ENCODE results near the gene FAM241B. TPM values are rescaled to one million over a fixed set of nuclear protein-coding genes. Genes with fewer than 3 reads are reported as not detected.
A peak's percentile ranks its signal among the peaks of the same experiment; 100 is the strongest.

Gene FAM241B, protein sequence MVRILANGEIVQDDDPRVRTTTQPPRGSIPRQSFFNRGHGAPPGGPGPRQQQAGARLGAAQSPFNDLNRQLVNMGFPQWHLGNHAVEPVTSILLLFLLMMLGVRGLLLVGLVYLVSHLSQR
- polyA plus RNA-seq (2013): 1.8 TPM

DNA sequence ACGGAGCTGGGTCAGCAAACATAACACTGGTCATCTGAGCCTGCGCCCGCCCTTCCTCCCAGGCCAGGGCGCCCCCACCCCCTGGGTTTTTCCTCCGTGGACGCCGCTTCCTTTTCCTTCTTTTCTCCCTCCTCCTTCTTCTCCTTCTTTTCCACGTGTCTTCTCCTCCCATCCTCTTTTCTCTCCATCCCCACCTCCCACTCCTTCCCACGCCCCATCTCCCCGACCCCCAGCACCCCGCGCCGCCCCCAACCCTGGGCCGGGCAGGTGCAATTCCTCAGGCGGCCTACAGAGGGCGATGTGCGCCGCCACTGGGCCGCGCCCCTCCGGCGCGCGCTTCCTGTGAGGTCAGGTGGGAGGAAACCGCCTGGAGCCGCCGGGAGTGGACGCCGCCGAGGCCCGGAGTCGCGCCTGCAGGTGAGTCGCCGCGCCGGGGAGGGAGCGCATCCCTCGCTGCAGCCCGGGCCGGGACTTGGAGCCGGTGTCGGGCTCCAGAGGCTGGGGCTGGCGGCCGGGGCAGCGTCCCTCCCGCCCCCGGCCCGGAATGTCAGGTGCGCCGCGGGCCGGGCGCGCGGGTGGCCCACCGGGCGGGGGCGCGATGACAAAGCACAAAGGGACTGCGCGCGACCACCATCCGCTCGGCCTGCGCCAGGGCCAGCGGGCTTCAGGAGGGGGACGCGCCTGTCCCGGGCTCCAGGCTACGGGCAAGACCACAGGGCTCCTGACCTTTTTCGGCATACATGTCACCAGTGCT lies at the start of gene FAM241B:
Gene FAM241B, plus strand, starts transcription at position 351 of the 754 bp plus-strand sequence. CDS start 1,497 bp downstream, outside the sequence.
- Histone ChIP-seq H3K9me3 (ENCODE audit: control extremely low read depth in 1 of 5, control insufficient read depth in 4 of 5, insufficient read depth in 2 of 5, low read depth in 1 of 5, low read length in 4 of 5) (peaks cover 0 to 5% (median 0%) of the 10 kb centered on the region in 5 experiments), H3K27ac (ENCODE audit: insufficient read depth in 1 of 2, low read depth in 1 of 2, low read length in 2 of 2, poor library complexity in 1 of 2, severe bottlenecking in 2 of 2) (no peak within 1 kb of the TSS), H3K27me3 (replicated peaks in 2 of 5; ENCODE audit: control insufficient read depth in 4 of 5, insufficient read depth in 5 of 5, low read length in 4 of 5) (peaks cover 0 to 32% (median 5%) of the 10 kb centered on the region in 5 experiments), H3K4me3 (ENCODE audit: control insufficient read depth in 1 of 7, extremely low read depth in 1 of 7, insufficient read depth in 4 of 7, low read depth in 2 of 7, low read length in 6 of 7) (peak within 1 kb of the TSS; percentile 36 to 75 (median 53)), H3K4me1 (ENCODE audit: control extremely low read depth in 1 of 4, control insufficient read depth in 4 of 4, insufficient read depth in 4 of 4, low read length in 3 of 4) (peaks cover 0 to 13% (median 8%) of the 10 kb centered on the region in 4 experiments), H3K36me3 (ENCODE audit: control insufficient read depth in 4 of 4, insufficient read depth in 4 of 4, low read length in 3 of 4) (no peaks in the 10 kb centered on the region)
- DNase-seq: peak; percentile 40 to 74 (median 70)
- ChIA-PET POLR2A (no interaction called here), CTCF (interaction anchor here (0.8 to 2.4 kb wide), 9 partner anchors 8 to 116 kb away, joined by 3 to 14 read pairs (median 6); no protein-coding TSS in a partner anchor)
- WGBS (ENCODE audit: insufficient coverage): 2% methylated on average over 53 of the region's 72 CpGs

DNA sequence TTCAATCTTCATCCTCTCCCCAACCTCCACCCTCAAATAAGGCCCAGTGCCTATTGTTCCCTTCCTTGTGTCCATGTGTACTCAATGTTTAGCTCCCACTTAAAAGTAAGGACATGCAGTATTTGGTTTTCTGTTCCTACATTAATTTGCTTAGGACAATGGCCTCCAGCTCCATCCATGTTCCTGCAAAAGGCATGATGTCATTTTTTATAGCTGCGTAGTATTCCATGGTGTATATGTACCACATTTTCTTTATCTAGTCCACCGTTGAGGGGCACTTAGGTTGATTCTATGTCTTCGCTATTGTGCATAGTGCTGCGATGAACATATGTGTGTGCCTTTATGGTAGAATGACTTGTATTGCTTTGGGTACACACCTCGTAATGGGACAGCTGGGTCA lies 49.6 kb upstream of the FAM241B start:
- peaks cover 10 to 76% (median 39%) of the 10 kb centered on the region in 5 experiments for H3K27me3 ChIP-seq (replicated peaks in 2 of 5; ENCODE audit: control insufficient read depth in 4 of 5, insufficient read depth in 5 of 5, low read length in 4 of 5)
- H3K4me3 ChIP-seq (ENCODE audit: control insufficient read depth in 1 of 7, extremely low read depth in 1 of 7, insufficient read depth in 4 of 7, low read depth in 2 of 7, low read length in 6 of 7): no peak overlapping the region
- ChIA-PET CTCF (interaction anchor here (0.8 kb wide), 1 partner anchor 13 kb away, joined by 3 read pairs; no protein-coding TSS in a partner anchor), POLR2A (no interaction called here)
- no peak for DNase-seq
- WGBS (ENCODE audit: insufficient coverage): 89% methylated on average over 3 of the region's 5 CpGs
- H3K27ac ChIP-seq (ENCODE audit: insufficient read depth in 1 of 2, low read depth in 1 of 2, low read length in 2 of 2, poor library complexity in 1 of 2, severe bottlenecking in 2 of 2): no peak overlapping the region
- H3K9me3 ChIP-seq (ENCODE audit: control extremely low read depth in 1 of 5, control insufficient read depth in 4 of 5, insufficient read depth in 2 of 5, low read depth in 1 of 5, low read length in 4 of 5): peaks cover 0 to 4% (median 0%) of the 10 kb centered on the region in 5 experiments
- H3K36me3 ChIP-seq (ENCODE audit: control insufficient read depth in 4 of 4, insufficient read depth in 4 of 4, low read length in 3 of 4): no peaks in the 10 kb centered on the region
- H3K4me1 ChIP-seq (ENCODE audit: control extremely low read depth in 1 of 4, control insufficient read depth in 4 of 4, insufficient read depth in 4 of 4, low read length in 3 of 4): no peaks in the 10 kb centered on the region

DNA sequence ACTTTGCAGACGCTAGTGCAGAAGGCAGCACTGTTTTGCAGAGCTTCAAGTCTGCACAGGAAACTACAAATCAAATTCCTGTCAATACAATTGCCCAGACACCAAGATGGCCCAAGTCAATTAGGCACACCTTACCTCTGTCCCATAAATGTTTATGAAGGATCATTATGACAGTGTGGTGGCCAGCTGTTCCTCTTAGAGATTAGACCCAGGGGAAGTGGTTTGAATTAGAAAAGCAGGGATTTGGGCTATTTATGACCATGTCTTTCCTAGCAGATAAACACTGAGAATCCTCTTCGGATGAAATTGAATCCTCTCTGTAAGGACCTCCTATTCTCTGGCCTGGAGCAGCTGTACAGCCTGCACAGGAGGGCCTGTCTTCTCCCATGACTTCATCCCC lies 46.9 kb upstream of the FAM241B start:
- Histone ChIP-seq H3K27me3 (replicated peaks in 2 of 5; ENCODE audit: control insufficient read depth in 4 of 5, insufficient read depth in 5 of 5, low read length in 4 of 5) (peaks cover 11 to 59% (median 29%) of the 10 kb centered on the region in 5 experiments), H3K4me1 (ENCODE audit: control extremely low read depth in 1 of 4, control insufficient read depth in 4 of 4, insufficient read depth in 4 of 4, low read length in 3 of 4) (no peaks in the 10 kb centered on the region), H3K4me3 (ENCODE audit: control insufficient read depth in 1 of 7, extremely low read depth in 1 of 7, insufficient read depth in 4 of 7, low read depth in 2 of 7, low read length in 6 of 7) (no peak overlapping the region), H3K27ac (ENCODE audit: insufficient read depth in 1 of 2, low read depth in 1 of 2, low read length in 2 of 2, poor library complexity in 1 of 2, severe bottlenecking in 2 of 2) (no peak overlapping the region), H3K36me3 (ENCODE audit: control insufficient read depth in 4 of 4, insufficient read depth in 4 of 4, low read length in 3 of 4) (no peaks in the 10 kb centered on the region), H3K9me3 (ENCODE audit: control extremely low read depth in 1 of 5, control insufficient read depth in 4 of 5, insufficient read depth in 2 of 5, low read depth in 1 of 5, low read length in 4 of 5) (peaks cover 0 to 11% (median under 1%) of the 10 kb centered on the region in 5 experiments)
- WGBS (ENCODE audit: insufficient coverage): 68% methylated on average over 2 of the region's 2 CpGs
- CTCF ChIA-PET: no interaction called here
- no peak for DNase-seq
- POLR2A ChIA-PET: no interaction called here

DNA sequence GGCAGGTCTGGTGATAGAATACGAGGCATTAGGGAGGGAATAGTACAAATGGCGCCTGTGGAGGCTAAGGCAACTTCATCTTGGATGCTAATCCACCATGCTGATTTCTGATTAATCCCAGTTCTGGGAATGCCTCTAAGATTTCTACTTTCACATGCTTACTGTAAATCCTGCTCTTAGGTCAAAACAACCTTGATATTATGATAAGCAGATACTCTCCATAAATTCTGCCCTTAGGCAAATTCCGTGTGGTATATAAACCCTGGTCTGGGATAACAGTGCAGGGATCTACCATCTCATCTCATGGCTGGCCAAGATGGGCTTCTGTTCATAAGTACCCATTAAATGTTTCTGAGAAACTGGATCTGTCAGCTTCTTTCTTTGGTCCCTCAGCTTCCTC lies 45.4 kb upstream of the FAM241B start:
- Histone ChIP-seq H3K4me3 (ENCODE audit: control insufficient read depth in 1 of 7, extremely low read depth in 1 of 7, insufficient read depth in 4 of 7, low read depth in 2 of 7, low read length in 6 of 7) (no peak overlapping the region), H3K4me1 (ENCODE audit: control extremely low read depth in 1 of 4, control insufficient read depth in 4 of 4, insufficient read depth in 4 of 4, low read length in 3 of 4) (peaks cover 0 to 3% (median 0%) of the 10 kb centered on the region in 4 experiments), H3K9me3 (ENCODE audit: control extremely low read depth in 1 of 5, control insufficient read depth in 4 of 5, insufficient read depth in 2 of 5, low read depth in 1 of 5, low read length in 4 of 5) (peaks cover 0 to 12% (median 2%) of the 10 kb centered on the region in 5 experiments), H3K27me3 (replicated peaks in 2 of 5; ENCODE audit: control insufficient read depth in 4 of 5, insufficient read depth in 5 of 5, low read length in 4 of 5) (peaks cover 11 to 43% (median 19%) of the 10 kb centered on the region in 5 experiments), H3K36me3 (ENCODE audit: control insufficient read depth in 4 of 4, insufficient read depth in 4 of 4, low read length in 3 of 4) (no peaks in the 10 kb centered on the region), H3K27ac (ENCODE audit: insufficient read depth in 1 of 2, low read depth in 1 of 2, low read length in 2 of 2, poor library complexity in 1 of 2, severe bottlenecking in 2 of 2) (no peak overlapping the region)
- no peak for DNase-seq
- WGBS (ENCODE audit: insufficient coverage): 97% methylated on average over 3 of the region's 3 CpGs
- ChIA-PET POLR2A (no interaction called here), CTCF (interaction anchor here (1.4 kb wide), 1 partner anchor 9 kb away, joined by 3 read pairs; no protein-coding TSS in a partner anchor)

DNA sequence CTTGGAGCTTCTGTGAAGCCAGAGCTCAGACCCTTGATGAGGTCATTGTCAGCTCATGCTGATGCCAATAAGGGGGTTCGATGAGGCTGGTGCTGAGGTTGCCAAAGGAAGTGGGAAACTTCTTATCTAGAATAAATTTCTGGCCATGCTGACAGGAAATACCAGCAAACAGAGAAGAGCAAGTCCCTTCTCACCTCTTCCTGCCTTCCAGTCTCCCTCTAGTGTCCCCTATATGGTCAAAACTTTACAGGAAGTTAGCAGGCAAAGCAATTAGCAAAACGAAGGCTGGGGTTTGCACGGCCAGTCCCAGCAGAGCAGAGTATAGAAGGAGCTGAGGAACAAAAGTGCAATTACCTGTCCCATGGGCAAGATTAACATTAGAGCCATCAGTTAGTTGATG lies 41.7 kb upstream of the FAM241B start:
- ChIA-PET CTCF (no interaction called here), POLR2A (no interaction called here)
- peaks cover 0 to 3% (median 0%) of the 10 kb centered on the region in 4 experiments for H3K4me1 ChIP-seq (ENCODE audit: control extremely low read depth in 1 of 4, control insufficient read depth in 4 of 4, insufficient read depth in 4 of 4, low read length in 3 of 4)
- H3K9me3 ChIP-seq (ENCODE audit: control extremely low read depth in 1 of 5, control insufficient read depth in 4 of 5, insufficient read depth in 2 of 5, low read depth in 1 of 5, low read length in 4 of 5): peaks cover 0 to 8% (median 2%) of the 10 kb centered on the region in 5 experiments
- 17% methylated on average over 3 of the region's 3 CpGs for WGBS (ENCODE audit: insufficient coverage)
- H3K4me3 ChIP-seq (ENCODE audit: control insufficient read depth in 1 of 7, extremely low read depth in 1 of 7, insufficient read depth in 4 of 7, low read depth in 2 of 7, low read length in 6 of 7): no peak overlapping the region
- no peak for DNase-seq
- H3K36me3 ChIP-seq (ENCODE audit: control insufficient read depth in 4 of 4, insufficient read depth in 4 of 4, low read length in 3 of 4): no peaks in the 10 kb centered on the region
- H3K27me3 ChIP-seq (replicated peaks in 2 of 5; ENCODE audit: control insufficient read depth in 4 of 5, insufficient read depth in 5 of 5, low read length in 4 of 5): peaks cover 0 to 22% (median 11%) of the 10 kb centered on the region in 5 experiments
- H3K27ac ChIP-seq (ENCODE audit: insufficient read depth in 1 of 2, low read depth in 1 of 2, low read length in 2 of 2, poor library complexity in 1 of 2, severe bottlenecking in 2 of 2): no peak overlapping the region

DNA sequence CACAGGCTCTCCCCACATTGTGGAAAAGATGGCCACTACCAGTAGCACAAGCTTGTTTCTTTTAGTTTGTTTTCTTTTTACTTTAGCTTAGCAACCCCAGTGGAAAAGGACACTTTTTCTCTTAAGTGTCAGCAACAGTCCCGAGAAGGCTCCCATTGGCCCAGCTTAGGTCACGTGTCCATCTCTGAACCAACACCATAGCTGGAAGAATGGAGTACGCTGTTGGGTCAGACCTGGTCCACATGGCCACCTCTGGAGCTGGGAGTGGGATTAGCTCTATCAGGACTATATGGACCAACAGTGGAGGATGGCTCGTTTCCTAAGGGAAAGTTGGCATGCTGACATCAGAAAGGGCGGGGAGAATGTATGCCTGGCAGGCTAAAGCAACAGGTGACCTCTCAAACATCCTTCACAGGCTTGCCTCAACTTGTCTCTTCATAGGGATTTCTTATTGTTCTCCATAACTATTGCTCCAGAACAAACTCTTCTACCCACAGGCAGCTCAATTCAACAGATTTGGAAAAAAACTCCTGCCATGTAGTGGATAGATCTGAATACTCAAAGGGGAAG lies 29.2 kb upstream of the FAM241B start:
- peaks cover 7 to 31% (median 10%) of the 10 kb centered on the region in 5 experiments for H3K27me3 ChIP-seq (replicated peaks in 2 of 5; ENCODE audit: control insufficient read depth in 4 of 5, insufficient read depth in 5 of 5, low read length in 4 of 5)
- ChIA-PET POLR2A (no interaction called here), CTCF (interaction anchor here (1.3 to 1.5 kb wide), 2 partner anchors 10 to 37 kb away, joined by 3 to 4 read pairs; no protein-coding TSS in a partner anchor)
- no peak for DNase-seq
- H3K4me1 ChIP-seq (ENCODE audit: control extremely low read depth in 1 of 4, control insufficient read depth in 4 of 4, insufficient read depth in 4 of 4, low read length in 3 of 4): no peaks in the 10 kb centered on the region
- peaks cover 0 to 3% (median 0%) of the 10 kb centered on the region in 5 experiments for H3K9me3 ChIP-seq (ENCODE audit: control extremely low read depth in 1 of 5, control insufficient read depth in 4 of 5, insufficient read depth in 2 of 5, low read depth in 1 of 5, low read length in 4 of 5)
- no peak overlapping the region for H3K27ac ChIP-seq (ENCODE audit: insufficient read depth in 1 of 2, low read depth in 1 of 2, low read length in 2 of 2, poor library complexity in 1 of 2, severe bottlenecking in 2 of 2)
- whole genome bisulfite sequencing (ENCODE audit: insufficient coverage): 98% methylated on average over 4 of the region's 5 CpGs
- no peak overlapping the region for H3K4me3 ChIP-seq (ENCODE audit: control insufficient read depth in 1 of 7, extremely low read depth in 1 of 7, insufficient read depth in 4 of 7, low read depth in 2 of 7, low read length in 6 of 7)
- no peaks in the 10 kb centered on the region for H3K36me3 ChIP-seq (ENCODE audit: control insufficient read depth in 4 of 4, insufficient read depth in 4 of 4, low read length in 3 of 4)

Data from common myeloid progenitor, CD34-positive (primary cell).